Panc1 (cell line): ENCODE results near the gene SYCP2.

ENCODE experiments used
- CTCF ChIP-seq: fragments of 450-650 bp; IDR thresholded peaks from 2 replicates; pipeline ENCODE4 v1.5.1; 2017; ENCODE audit warnings: mild to moderate bottlenecking
- POLR2AphosphoS5 ChIP-seq: IDR thresholded peaks from 2 replicates; pipeline ENCODE4 v1.6.1; 2012; ENCODE audit warnings: mild to moderate bottlenecking, low read depth, low read length, moderate library complexity
- SIN3A ChIP-seq: IDR thresholded peaks from 2 replicates; pipeline ENCODE4 v1.6.1; 2012; ENCODE audit warnings: low read depth, mild to moderate bottlenecking, low read length, moderate library complexity, borderline replicate concordance; ENCODE audit not compliant: insufficient read depth
- TCF7L2 ChIP-seq: IDR thresholded peaks from 2 replicates; pipeline ENCODE4 v1.6.1; 2011; ENCODE audit warnings: mild to moderate bottlenecking, low read depth, low read length, inconsistent platforms

GRCh38 chr20:59845472-59845871 is 88.0 kb downstream of the SYCP2 start:
- no peak for TF ChIP-seq POLR2AphosphoS5
- no peak for TF ChIP-seq CTCF
- TF ChIP-seq TCF7L2: no peak
- no peak for TF ChIP-seq SIN3A
